Upper lobe of left lung (tissue), 4 donors: ENCODE results near the gene STARD9.

ENCODE experiments used
- CTCF ChIP-seq, 6 experiments: fragments of 450-650 bp in 4 of 6; fragments of 200-600 bp in 2 of 6; sonication (generic) in 2 of 6; IDR thresholded peaks; one replicate each; pipeline ENCODE4 v1.5.1; 2016 to 2019; ENCODE audit warnings: antibody characterized with exemption in 6 of 6
- POLR2A ChIP-seq, 4 donors: fragments of 450-650 bp; IDR thresholded peaks; one replicate each; pipeline ENCODE4 v1.5.1; 2016 to 2017; ENCODE audit warnings: antibody characterized with exemption in 4 of 4, mild to moderate bottlenecking in 2 of 4
- POLR2AphosphoS5 ChIP-seq, 2 donors: sonication (generic); formaldehyde crosslinking; IDR thresholded peaks; one replicate each; pipeline ENCODE4 v1.5.1; 2017; ENCODE audit warnings: antibody characterized with exemption in 2 of 2

- TF ChIP-seq CTCF (IDR thresholded peaks at IDR 0.05) (no peak), POLR2AphosphoS5 (IDR thresholded peaks at IDR 0.05) (no peak), POLR2A (IDR thresholded peaks at IDR 0.05) (no peak)
These were observed 46.0 kb downstream of the STARD9 start for GRCh38 chr15:42621386-42621785.
